NCI-H1105 (cell line): Measurements from ENCODE around the gene ELFN2.

ENCODE experiments used
- DNase-seq: peaks from one replicate; lab custom pipeline; 2025; lab: John Stamatoyannopoulos, UW

ELFN2 gene

DNA sequence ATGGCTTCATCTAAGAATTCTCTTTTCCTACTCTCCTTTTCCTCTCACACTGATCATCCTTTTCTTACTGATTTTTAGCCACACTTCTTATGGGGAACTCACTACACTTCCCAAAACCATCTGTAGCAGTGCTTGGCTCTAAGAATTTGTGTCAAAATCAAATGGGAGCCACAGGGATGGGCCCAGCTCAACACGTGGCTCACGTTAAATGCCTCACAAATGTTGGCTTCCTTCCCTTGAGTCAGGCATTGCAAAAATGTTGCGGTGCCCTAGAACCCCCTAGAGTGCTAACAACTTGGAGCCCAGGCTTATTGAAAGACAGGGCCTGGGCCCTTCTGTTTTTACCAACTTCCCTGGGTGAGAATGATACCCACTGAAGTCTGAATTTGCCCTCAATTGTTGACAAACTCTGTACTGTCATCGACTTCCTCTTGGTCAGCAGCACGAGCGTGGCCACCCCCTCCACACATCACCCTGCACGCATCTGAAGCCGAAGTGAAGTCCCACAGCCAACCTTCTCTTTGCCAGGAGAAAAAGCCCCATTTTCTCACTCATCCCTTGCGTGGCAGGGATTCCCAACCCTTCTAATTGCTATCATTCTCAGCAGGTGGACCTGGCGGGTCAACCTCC, 69.7 kb downstream of the ELFN2 start:
- DNase-seq, result no peak

DNA sequence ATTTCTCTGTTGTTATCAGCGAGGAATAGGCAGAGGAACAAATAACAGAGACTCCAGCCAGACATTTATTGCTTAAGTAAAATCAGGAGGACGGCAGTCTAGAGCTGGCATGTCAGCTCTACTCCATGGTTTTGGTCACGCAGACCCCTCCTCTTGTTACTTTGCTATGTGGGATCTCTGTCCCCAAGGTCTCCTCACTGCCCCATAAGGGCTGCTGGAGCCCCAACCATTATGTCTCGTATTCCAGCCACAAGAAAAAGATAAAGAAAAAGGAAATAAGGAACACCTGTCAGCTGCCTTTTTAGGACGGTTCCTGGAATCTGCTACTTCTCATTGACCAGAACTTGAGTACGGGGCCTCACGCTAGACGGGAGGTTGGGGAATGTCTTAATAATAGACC, 70.4 kb downstream of the ELFN2 start:
- no peak for DNase-seq

DNA sequence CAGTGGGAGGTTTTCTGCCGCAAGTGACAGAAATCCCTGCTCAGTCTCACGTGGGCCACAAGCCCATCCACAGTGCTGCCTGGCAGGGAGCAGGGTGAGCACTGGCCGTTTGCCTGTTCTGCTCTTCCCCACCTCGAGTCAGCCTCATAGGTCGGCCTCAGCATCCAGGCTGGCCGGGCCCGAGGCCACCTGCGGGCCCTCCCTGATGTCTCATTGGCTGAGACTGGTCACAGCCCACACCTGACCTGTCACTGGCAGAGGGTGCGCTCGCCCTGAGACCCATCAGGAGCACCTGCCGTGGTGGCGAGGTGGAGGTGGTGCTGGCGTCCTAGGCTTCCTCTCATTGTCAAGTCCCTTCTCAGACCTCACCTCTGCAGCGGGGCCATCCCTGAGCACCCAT, 72.1 kb downstream of the ELFN2 start:
- no peak for DNase-seq

DNA sequence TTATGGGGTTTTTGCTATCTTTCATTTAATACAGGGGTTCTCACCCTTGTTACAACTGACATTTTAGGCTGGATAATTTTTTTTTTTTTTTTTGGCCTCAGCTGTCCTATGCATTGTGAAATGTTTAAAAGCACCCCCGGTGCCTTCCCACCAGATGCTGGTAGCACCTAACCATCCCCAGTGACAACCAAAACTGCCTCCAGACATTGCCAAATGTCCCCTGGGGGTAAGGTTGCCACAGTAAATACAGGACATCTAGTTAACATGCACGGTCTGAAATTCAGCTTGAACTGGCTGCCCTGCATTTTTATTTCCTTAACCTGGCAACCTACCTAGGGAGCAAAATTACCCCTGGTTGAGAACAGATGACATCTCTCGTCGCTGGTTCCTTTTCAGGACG, 72.6 kb downstream of the ELFN2 start:
- no peak for DNase-seq

DNA sequence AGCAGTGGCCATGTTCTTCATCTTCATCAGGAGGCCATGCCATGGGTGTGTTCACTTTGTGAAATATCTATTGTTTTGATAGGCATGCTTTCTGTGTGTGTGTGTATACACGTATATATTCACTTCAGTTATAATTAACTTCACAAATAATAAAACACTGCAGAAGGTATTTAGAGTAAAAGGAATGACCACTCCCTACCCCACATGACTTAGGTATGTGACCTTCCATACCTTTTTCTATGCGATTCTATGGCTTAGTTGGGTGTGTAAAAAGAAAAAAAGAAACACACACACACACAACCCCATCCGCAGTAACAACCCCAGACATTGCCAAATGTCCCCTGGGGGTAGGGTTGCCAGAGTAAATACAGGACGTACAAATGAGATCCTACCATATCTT, 73.0 kb downstream of the ELFN2 start:
- no peak for DNase-seq

DNA sequence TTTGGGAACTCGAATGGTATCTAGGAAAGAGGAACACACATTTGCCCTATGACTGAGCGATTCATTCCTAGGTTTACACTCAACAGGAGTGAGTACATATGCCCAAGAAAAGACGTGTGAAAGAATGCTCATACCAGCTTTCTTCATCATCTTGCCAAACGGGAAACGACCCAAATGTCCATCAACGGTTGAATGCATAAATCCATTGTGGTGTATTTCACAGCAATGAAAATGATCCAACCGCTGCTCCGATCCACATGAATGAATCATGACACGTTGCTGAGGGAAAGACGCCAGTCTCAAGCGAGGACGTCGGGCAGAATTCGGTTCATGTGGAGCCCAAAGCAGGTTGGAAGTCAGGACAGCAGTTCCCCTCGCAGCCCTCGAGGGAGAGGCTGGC, 73.4 kb downstream of the ELFN2 start:
- DNase-seq, result no peak

DNA sequence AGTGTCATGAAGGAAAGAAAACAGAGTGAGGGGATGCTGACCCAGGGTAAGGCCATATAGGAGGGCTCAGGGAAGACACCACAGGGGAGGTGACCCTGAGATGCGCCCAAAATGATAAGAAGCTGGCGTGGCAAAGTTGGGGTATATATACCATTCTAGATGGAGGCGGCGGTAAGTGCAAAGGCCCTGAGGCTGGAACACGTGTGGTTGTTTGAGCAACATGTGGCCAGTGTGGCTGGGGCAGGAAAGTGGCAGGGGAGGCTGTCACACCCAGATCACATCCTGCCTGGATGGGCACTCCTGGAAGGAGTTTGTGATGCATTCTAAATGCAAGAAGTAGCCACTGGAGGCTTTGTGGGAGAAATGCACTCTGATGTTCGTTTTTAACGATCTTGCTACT, 74.8 kb downstream of the ELFN2 start:
- no peak for DNase-seq

DNA sequence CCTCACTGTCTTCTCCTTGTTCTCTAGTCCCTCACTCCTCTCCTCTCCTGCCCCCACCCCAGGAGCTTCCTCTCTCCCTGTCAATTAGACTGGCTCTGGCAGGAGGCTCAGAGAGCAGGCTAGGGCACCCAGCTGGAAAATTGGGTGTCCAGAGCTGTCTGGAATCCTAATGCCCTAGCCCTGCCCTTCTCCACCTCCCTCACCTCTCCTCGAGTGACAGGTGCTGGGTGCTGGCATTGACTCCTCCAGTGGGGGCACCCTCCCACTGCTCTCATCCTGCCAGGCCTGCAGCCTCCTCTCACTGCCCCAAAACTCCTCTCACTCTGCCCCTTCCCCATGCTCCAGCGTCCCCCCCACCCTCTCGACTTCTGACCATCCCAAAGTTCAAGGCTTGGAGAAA, 76.0 kb downstream of the ELFN2 start:
- no peak for DNase-seq

DNA sequence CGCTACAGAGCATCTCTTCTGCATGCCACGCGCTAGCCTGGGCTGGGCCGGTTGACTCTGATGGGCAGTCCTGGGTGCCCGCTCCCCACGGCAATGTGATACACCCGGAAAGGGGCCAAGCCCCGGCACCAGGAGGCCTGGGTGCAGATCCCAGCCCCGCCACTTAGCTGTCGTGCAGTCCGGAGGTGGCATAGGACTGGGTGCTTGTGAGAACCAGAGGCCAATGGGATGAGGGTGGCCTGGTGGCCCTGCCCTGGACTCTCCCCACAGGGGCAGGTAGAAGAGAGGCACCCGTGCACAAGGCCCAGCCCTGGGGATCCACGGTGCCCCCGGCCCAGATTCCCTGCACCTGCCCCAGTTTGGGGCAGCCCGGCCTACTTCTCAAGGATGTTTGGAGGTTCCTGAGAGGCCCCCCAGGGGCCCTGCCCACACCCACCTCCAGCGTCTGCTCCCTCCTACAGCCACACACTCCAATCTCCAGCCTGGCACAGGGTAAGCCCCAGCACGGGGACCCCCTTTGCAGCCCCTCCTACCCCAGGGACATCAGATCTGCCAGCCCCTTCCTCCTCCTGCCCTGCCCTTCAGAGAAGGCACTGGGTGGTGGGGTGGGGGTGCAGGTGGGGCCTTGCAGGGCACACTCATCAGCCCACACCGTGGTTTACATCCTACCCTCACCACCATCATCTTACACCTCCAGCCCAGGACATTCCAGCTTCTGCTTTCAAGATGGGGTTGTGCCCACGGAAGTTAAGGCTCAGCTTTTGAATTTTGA, 78.0 kb downstream of the ELFN2 start:
- DNase-seq, result no peak

DNA sequence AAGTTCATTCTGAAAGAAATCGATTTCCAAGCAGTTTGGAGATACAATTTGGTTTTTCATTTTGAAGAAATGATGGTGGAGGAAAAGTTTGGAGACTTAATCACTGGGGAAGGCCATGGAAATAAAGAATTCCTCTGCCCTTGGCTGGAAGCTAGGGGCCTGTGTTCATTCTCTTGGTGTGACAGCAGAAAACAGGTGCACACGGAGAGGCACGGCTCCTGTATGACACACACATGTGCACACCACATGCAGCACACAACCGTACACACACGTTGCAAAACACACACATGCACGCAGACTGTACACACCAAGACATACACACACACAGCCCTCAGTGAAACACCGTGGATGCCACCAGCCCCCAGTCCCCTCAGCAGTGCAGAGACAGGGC, 80.8 kb downstream of the ELFN2 start:
- no peak for DNase-seq

DNA sequence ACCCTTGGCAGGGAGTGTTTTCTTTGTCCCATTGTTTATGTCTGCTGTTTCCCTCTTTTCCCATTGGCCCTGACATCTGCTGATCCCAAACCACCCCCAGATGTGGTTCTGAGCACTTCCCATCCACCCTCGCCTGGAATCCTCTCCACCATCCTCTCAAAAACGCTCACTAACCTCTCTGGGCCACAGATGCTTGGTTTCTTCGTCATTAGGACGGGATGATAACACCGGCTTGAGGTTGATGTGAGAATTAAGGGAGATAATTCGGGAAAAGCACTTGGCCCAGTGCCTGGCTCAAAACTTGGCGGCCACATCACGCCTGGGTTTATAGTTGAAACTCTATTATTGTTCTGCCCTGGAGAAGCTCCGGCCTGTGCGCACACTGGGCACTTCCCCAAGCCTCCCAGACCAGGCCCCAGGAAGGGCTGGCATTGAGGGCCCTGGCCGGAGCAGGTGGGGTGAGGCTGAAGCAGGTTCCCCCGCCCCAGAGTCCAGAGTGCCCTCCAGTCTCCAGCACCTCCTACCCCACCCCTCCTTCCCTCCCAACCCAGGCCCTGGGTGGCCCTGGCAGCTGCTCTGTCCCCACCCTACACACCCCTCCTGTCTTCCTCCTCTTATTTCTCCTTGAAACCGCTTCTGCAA, 81.3 kb downstream of the ELFN2 start:
- peak; percentile 60 for DNase-seq

DNA sequence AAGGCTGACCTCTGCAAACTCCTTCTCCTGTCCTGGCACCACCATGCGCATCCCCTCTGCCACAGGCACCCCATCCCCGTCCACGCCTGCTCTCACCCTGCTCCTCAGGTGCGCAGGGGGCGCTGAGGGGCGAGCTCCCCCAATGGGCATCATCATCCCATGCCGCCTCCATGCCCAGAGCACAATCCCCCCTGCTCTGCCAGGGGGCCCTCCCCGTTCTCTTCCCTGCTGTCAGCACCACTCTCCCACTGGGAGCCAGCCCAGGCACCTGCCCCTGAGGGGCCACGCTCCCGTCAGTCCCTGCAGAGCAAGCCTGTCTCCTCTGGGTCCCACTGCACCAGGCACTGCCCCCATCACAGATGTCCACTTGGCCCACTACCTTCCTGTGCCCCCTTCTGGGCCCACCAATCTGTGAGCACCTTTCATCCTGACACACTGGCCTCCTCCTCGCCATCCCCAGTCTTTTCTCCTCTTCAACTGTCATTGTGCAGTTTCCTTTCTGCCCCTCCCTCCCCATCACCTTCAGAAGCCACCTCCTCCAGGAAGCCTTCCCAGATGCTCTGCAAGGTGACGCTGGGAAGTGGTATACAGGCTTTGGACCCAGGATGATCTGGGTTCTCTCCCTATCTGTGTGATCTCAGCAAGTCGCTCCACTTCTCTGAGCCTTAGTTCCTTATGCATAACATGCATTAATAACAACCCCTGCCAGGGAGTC, 82.4 kb downstream of the ELFN2 start:
- DNase-seq, result no peak

DNA sequence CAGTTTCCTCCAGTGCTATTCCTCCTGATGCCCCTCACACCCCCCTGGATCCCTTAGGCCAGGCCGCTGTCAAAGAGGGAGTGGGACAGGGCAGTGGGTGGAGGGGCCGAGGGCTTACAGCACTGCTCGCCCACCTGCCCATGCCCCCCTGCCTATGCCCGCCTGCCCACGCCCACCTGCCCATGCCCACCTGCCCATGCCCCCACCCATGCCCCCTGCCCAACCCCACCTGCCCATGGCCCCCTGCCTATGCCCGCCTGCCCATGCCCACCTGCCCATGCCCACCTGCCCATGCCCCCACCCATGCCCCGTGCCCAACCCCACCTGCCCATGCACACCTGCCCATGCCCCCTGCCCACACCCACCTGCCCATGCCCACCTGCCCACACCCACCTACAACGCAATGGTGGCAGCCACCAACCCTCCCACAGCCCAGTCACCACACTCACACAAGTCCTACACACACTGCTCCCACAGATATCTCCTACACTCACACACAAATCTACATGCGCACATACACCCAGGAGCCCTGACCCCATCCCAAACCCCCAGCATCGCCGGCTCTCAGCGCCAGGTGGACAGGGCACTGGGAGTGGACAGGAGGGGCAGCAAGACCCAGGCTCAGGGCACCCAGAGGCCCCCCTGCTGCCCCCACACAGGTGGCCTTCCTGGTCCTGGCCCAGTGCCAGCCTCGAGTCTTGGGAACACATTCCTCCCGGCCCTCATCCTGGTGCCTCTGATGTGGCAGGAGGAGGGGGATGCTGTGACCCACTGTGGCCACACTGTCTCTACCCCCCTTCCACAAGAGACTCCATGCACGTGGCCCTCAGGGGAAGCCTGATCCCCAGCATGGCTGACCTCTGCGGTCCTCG, 83.2 kb downstream of the ELFN2 start:
- DNase-seq, result no peak

DNA sequence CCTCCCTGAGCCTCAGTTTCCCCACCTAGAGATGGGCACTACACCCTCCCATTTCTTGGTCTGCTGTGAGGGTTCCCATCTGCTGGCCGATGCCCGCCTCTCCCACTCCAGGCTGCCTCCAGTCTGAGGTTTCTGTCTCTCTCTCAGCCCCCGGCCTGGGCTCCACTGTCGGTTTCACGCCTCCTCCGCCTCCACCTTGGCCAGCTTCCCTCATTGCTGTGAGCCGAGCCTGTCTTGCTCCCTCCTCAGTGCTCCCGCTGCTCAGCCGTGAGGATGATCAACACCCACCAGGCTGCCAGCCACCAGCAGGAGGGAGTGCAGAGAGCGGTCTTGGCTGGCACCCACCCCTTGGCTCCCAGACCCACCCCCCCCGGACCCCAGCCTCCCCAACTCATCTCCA, 83.9 kb downstream of the ELFN2 start:
- DNase-seq, result no peak

DNA sequence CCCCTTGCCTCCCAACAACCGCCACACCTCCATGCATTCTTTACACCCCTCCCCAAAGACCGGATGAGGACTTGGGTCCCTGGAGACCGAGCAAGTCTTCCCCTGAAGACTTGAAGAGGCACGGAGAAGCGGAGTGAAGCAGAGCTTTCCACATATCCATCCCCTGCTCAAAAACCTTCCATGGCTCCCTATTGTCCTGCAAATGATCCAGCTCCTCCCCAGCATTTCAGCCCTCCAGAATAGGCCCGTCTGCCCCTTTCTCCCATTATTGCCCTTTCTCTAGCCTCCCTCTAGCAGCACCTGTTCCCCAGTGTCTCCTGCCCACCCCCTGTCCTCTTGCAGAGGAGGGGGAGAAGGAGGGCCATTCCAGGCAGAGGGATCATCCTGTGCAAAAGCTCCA, 85.2 kb downstream of the ELFN2 start:
- DNase-seq, result no peak

DNA sequence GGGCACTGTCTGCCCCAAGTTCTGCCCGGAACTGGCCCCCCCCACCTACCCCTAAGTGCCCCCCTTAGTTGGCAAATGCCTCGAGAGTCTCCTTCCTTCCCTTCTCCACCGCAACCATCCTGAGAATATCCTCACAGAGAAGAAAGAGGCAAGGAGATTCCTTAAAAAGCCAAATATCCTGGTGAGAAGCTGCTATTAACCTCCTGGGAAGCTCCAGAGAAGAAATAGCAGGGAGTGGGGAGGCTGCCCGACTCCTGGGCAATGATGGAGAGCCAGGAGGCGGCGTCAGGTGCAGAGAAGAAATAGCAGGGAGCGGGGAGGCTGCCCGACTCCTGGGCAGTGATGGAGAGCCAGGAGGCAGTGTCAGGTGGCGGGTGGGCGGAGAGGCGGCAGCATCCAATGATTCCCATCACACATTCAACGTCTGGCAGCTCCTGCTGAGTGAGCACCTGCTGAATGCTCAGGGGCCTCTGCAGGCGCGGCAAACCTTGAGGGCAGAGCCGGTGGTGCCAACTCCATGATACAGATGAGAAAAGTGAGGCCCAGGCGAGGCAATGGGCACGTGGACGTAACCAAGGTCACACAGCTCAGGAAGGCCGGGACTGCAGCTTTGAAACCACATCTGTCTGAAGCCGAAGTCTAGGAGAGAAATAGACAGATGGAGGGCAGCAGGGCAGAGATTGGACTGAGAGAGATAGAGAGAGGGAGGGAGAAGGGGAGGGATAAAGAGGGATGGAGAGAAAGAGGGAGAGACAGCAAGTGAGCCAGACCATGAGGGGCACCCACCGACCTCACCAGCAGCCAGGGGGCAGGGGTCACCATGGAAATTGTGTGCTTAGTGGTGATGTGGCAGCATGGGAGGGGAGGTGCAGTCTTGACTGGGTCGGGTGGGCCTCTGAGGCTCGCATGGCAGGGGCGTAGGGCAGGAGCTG, 86.7 kb downstream of the ELFN2 start:
- peak; percentile 50 for DNase-seq

DNA sequence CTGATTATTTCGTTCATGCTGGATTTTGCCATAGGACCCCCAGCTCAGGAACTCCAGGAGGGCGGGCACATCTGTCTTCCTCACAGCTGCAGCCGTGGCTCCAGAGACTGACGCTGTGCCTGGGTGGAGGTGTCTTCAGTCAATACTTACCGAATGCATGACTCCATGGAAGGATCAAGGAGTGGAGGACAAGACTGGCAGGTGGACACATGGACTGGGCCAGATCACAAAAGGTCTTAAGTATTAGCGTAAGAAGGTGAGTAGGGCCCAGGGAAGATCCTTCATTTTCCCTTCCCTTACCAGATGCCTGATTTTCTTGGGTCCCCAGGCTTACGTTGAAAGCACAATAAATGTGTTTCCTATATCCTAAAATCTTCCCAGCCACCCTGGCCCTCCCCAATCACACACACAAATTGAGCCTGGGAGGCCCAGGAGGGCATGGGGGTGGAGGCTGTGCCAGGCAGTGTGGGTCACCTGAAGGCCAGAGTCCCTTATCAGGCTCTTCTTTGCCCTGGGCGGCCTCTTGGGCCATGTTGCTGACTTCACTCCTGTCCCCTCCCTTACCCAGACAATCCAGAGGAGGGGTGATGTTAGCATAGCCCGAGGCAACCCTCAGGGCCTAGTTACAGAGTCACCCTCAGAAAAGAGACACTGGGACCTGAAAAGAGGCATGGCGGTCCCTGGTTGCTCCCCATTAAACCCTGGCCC, 88.6 kb downstream of the ELFN2 start:
- DNase-seq, result no peak

DNA sequence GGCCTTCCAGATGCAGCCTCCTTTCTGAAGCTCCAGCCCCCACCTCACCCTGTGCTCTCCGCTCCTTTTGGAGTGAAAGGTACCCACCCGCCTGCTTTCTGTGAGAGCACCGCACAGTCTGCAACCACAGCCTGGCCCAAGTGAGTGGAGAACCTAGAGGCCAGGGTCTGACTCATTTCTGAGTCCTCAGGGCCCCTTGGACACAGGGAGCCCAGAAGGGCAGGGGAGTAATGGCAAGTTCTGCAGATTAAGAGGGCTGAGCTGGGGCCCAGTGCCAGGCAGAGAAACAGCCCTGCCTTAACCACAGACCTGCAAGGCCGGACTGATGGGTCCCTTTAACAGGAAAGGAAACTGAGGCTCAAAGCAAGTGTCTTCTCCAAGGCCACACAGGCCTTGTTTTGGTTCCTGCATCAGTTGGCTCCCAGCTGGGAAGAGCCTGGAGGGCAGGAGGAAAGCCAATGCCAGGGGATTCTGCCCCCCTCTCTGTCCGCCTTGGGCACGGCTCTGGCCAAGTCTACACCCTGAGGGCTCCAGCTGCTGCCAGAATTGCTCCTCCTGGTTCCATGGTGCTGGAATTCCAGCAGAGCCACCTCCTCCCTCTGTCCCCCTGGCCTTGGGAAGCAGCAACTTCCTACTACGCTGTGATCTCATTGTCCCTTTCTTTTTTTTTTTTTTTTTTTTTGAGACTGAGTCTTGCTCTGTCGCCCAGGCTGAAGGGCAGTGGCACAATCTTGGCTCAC, 89.9 kb downstream of the ELFN2 start:
- no peak for DNase-seq

DNA sequence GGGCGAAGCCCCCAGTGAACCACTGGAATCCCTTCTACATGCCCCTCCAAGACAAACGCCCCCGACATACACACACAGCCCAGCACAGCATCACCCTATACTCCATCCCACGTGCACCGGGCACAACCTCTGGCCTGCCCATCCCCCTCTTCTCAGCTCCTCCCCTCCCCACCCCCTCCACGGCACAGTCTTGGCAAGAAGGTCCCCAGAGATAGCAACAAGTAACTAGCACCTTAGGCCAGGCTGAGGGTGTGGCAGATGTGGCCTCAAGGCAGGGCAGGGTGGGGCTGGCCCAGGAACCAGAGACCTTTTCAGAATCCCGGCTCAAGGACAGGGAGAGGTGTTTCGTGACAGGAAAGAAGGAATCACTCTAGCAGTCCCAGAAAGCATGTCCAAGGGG, 90.7 kb downstream of the ELFN2 start:
- no peak for DNase-seq
